HEK293T (cell line): ENCODE data around the gene TNIP2.

ENCODE experiments used
- BHLHE40 ChIP-seq: fragments of 450-650 bp; IDR thresholded peaks from 2 replicates; pipeline ENCODE4 v1.6.1; 2016; ENCODE audit warnings: mild to moderate bottlenecking, moderate library complexity, borderline replicate concordance
- ELF4 ChIP-seq: fragments of 450-650 bp; IDR thresholded peaks from 2 replicates; pipeline ENCODE4 v1.6.1; 2017; ENCODE audit warnings: antibody characterized with exemption
- FOXA1 ChIP-seq: fragments of 450-650 bp; IDR thresholded peaks from 2 replicates; pipeline ENCODE4 v1.6.1; 2016; ENCODE audit warnings: mild to moderate bottlenecking
- FOXK2 ChIP-seq: fragments of 450-650 bp; IDR thresholded peaks from 2 replicates; pipeline ENCODE4 v1.6.1; 2016; ENCODE audit warnings: mild to moderate bottlenecking
- FOXM1 ChIP-seq: fragments of 450-650 bp; IDR thresholded peaks from 2 replicates; pipeline ENCODE4 v1.6.1; 2017; ENCODE audit warnings: mild to moderate bottlenecking, borderline replicate concordance
- HDGF ChIP-seq: fragments of 450-650 bp; IDR thresholded peaks from 2 replicates; pipeline ENCODE4 v1.6.1; 2017; ENCODE audit warnings: antibody characterized with exemption, borderline replicate concordance
- NFRKB ChIP-seq: fragments of 450-650 bp; IDR thresholded peaks from 2 replicates; pipeline ENCODE4 v1.6.1; 2016; ENCODE audit warnings: mild to moderate bottlenecking, moderate library complexity
- PKNOX1 ChIP-seq: fragments of 450-650 bp; IDR thresholded peaks from 2 replicates; pipeline ENCODE4 v1.6.1; 2016
- SP1 ChIP-seq: fragments of 450-650 bp; IDR thresholded peaks from 2 replicates; pipeline ENCODE4 v1.6.1; 2017
- SUZ12 ChIP-seq: fragments of 450-650 bp; IDR thresholded peaks from 2 replicates; pipeline ENCODE4 v1.6.1; 2016; ENCODE audit warnings: mild to moderate bottlenecking
- TARDBP ChIP-seq: fragments of 450-650 bp; IDR thresholded peaks from 2 replicates; pipeline ENCODE4 v1.6.1; 2016
- ZNF384 ChIP-seq: fragments of 450-650 bp; IDR thresholded peaks from 2 replicates; pipeline ENCODE4 v1.6.1; 2016

GRCh38 chr4:2702770-2703169, 53.4 kb downstream of the TNIP2 start:
- TF ChIP-seq FOXA1 = no peak
- no peak for TF ChIP-seq HDGF
- no peak for TF ChIP-seq BHLHE40
- no peak for TF ChIP-seq ELF4
- TF ChIP-seq FOXM1 = no peak
- no peak for TF ChIP-seq PKNOX1
- no peak for TF ChIP-seq FOXK2
- no peak for TF ChIP-seq SP1
- no peak for TF ChIP-seq NFRKB
- TF ChIP-seq ZNF384 = no peak
- TF ChIP-seq TARDBP = no peak
- TF ChIP-seq SUZ12 = no peak
